Articular chondrocyte of knee joint (primary cell): ENCODE data around the gene ANXA8. TPM values are rescaled to one million over a fixed set of nuclear protein-coding genes. Genes with fewer than 3 reads are reported as not detected.

Source experiments
- small RNA-seq: library from RNA; depleted of rRNA; stranded (forward); fragments of <200 nt; gene quantifications from one replicate; pipeline ENCODE3, GENCODE V24; 2012
- total RNA-seq: library from RNA; depleted of rRNA; stranded (reverse); fragments of >200 nt; gene quantifications from 2 replicates; pipeline ENCODE4 v1.2.3, GENCODE V29; 2012

Gene ANXA8
- 0.22 and 0.39 TPM in 2 replicates for total RNA-seq

DNA sequence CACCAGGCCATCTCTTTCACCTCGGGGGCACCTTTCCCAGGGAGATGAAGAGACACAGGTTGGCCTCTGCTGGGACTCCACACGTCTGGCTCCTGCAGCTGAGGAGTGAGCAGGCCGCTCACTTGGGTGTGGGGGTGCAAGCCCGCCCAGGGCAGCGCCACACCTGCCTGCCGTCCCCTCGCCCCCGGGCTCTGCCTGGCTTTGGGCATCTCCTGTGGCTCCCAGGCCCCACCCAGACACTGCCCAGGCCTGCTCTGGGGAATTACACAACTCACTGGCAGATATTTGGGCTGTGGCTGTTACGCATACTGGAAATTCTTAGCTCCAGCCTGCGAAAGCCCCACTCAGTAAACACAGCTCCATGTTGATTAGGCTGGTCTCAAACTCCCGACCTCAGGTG, at the start of gene ANXA8:
ANXA8 (minus strand) TSS at position 193 of the 400 bp plus-strand sequence; CDS start at position 11, 182 bp downstream.

DNA sequence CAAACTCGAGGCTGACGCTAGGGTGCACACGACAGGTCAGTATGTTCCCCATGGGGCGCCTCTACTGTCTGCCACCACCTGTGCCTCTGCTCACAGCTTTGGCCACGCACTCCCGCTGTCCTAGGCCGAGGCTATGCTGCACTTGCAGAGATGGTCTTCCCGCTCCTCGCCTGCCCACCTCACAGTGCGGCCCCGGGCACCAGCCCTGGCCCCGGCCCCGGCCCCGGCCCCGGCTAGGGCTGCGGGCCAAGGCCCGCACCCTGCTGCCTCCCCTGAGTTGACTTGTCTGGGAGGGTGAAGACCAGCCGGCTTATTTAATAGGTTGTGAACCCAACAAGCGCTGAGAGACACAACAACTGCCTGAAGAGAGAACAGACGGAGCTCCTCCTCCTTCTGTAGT, 39.6 kb upstream of the ANXA8 start, which contains the start of gene AGAP9:
AGAP9 (minus strand) TSS at position 164 of the 400 bp plus-strand sequence; CDS start at position 52, 112 bp downstream.

GRCh38 chr10:47491600-47491999, 7.7 kb upstream of the ANXA8 start, which contains the start of gene FAM25G:
Gene FAM25G (minus strand): TSS chr10:47491700. CDS start chr10:47491674, 26 bp downstream.

Small RNAs within 50 kb of the gene (small RNA-seq; reads per million reads assigned to genes)
- gene AL591684.3 (not detected), gene RNA5SP312 (not detected)

Other genes with a start within 250 kb of the ANXA8 start
- 0.39 and 0.76 TPM in 2 replicates for gene GDF10, start 183.9 kb downstream of the ANXA8 start, total RNA-seq
- not detected in 2 replicates for gene GDF2, start 161.7 kb downstream of the ANXA8 start, total RNA-seq
- gene RBP3, start 135.8 kb downstream of the ANXA8 start, total RNA-seq: not detected in 2 replicates
- gene ZNF488, start 99.8 kb downstream of the ANXA8 start, total RNA-seq: 0.11 and 0.13 TPM in 2 replicates
- gene FAM25G, start 7.6 kb upstream of the ANXA8 start, total RNA-seq: not detected in 2 replicates
- 4.8 and 7.5 TPM in 2 replicates for gene AGAP9, start 39.5 kb upstream of the ANXA8 start, total RNA-seq